GM19455 (cell line): Measurements from ENCODE around the gene ZFP64.

ENCODE experiments used
- ATAC-seq: cut with Tn5 transposase; IDR thresholded peaks from one replicate; pipeline ENCODE4 v1.9.1; 2021; ENCODE audit not compliant: unreplicated experiment

Gene ZFP64

GRCh38 chr20:52110456-52110855 lies 81.1 kb downstream of the ZFP64 start:
- ATAC-seq: no peak

GRCh38 chr20:52105442-52106422 lies 85.8 kb downstream of the ZFP64 start:
- no peak for ATAC-seq

GRCh38 chr20:52104546-52105441 lies 86.8 kb downstream of the ZFP64 start:
- ATAC-seq: no peak

- no peak for ATAC-seq
These were observed 87.5 kb downstream of the ZFP64 start for GRCh38 chr20:52103913-52104545.

GRCh38 chr20:52103335-52103912 lies 88.2 kb downstream of the ZFP64 start:
- no peak for ATAC-seq

- no peak for ATAC-seq
These were observed 89.0 kb downstream of the ZFP64 start for GRCh38 chr20:52102559-52102958.

GRCh38 chr20:52102126-52102525 lies 89.5 kb downstream of the ZFP64 start:
- no peak for ATAC-seq
